GM12874 (cell line): ENCODE results near the gene LRBA.

Source experiments
- CTCF ChIP-seq: IDR thresholded peaks from 2 replicates; pipeline ENCODE4 v1.5.1; 2011; ENCODE audit warnings: low read depth, mild to moderate bottlenecking, control low read depth, low read length, moderate library complexity; ENCODE audit not compliant: insufficient read depth

LRBA gene

GRCh38 chr4:150805183-150806025 is 209.7 kb downstream of the LRBA start:
- TF ChIP-seq CTCF = no peak

- no peak for TF ChIP-seq CTCF
Observed at GRCh38 chr4:150801833-150802232, 213.3 kb downstream of the LRBA start.

GRCh38 chr4:150799207-150799606 is 215.9 kb downstream of the LRBA start:
- no peak for TF ChIP-seq CTCF

- TF ChIP-seq CTCF = no peak
Observed at GRCh38 chr4:150794706-150795105, 220.4 kb downstream of the LRBA start.

GRCh38 chr4:150789864-150790263 is 225.2 kb downstream of the LRBA start:
- TF ChIP-seq CTCF = no peak

- TF ChIP-seq CTCF = no peak
Observed at GRCh38 chr4:150784939-150785338, 230.1 kb downstream of the LRBA start.

- TF ChIP-seq CTCF = no peak
Observed at GRCh38 chr4:150784305-150784704, 230.8 kb downstream of the LRBA start.

- no peak for TF ChIP-seq CTCF
Observed at GRCh38 chr4:150782921-150783320, 232.2 kb downstream of the LRBA start.
